Pancreas (tissue), 10 donors: Measurements from ENCODE around the gene LAMA5. TPM values are rescaled to one million over a fixed set of nuclear protein-coding genes. Genes with fewer than 3 reads are reported as not detected.

Experiments used
- ATAC-seq, 4 donors: fragments of 200-7000 bp; cut with Tn5 transposase; one replicate each; pipeline versions ENCODE4 v1.8.0 to v1.9.1; 2020; ENCODE audit warnings: mild to moderate bottlenecking in 4 of 4, moderate library complexity in 4 of 4
- DNase-seq, 6 donors: peaks; one replicate each; pipeline ENCODE4 v3.0.0-alpha.2; 2020
- FAIRE-seq: peaks from 2 replicates; lab custom pipeline; 2012; peaks lifted over from hg19 to GRCh38; lab: Jason Lieb, UNC
- H3K27ac ChIP-seq, 4 donors: fragments of 200-600 bp; sonication (generic); 1 replicate in 3 of 4; 2 replicates in 1 of 4; pipeline versions ENCODE4 v1.5.0 to v1.8.0; 2020
- H3K27me3 ChIP-seq, 4 donors: fragments of 200-600 bp; one replicate each; pipeline ENCODE4 v1.8.0; 2021
- H3K36me3 ChIP-seq, 3 donors: fragments of 200-600 bp; sonication (generic) in 1 of 3; one replicate each; pipeline versions ENCODE4 v1.5.0 to v1.8.0; 2020 to 2021
- H3K4me1 ChIP-seq, 3 donors: fragments of 200-600 bp; one replicate each; pipeline ENCODE4 v1.8.0; 2021
- H3K4me3 ChIP-seq, 4 donors: fragments of 200-600 bp; sonication (generic) in 2 of 4; one replicate each; pipeline versions ENCODE4 v1.5.0 to v1.8.0; 2020 to 2021
- H3K9me3 ChIP-seq, 4 donors: fragments of 200-600 bp; one replicate each; pipeline ENCODE4 v1.8.0; 2021
- WGBS, 2 donors: extraction: QIAGEN DNeasy Blood & Tissue Kit; methylation state at CpG; one replicate each; pipeline ENCODE4 v1.1.7; 2013; 5-methylcytosine and 5-hydroxymethylcytosine counted together
- intact Hi-C, 3 donors: fragments of 100-400 bp; cut with DNase I; formaldehyde crosslinking; loops; one replicate each; pipeline versions ENCODE4 v1.11.1 to v1.14.2; 2022
- polyA plus RNA-seq, 2 donors: library from polyadenylated mRNA; stranded (reverse); fragments of 200-250 nt; gene quantifications; one replicate each; pipeline ENCODE4 v1.2.3, GENCODE V29; 2013
- total RNA-seq, 6 donors: library from RNA; stranded (reverse); fragmentation: NEBNext Ultra II Directional in 4 of 6; extraction: Animal tissue kit (Norgen Biotek cat#: 25700) in 4 of 6; gene quantifications; one replicate each; pipeline versions ENCODE4 v1.2.1 to v1.2.4, GENCODE V29; 2021 to 2023
- TF ChIP-seq, protein P1 (sequence below), 4 donors: fragments of 200-600 bp; sonication (generic) in 3 of 4; IDR thresholded peaks; one replicate each; pipeline versions ENCODE4 v1.5.0 to v1.8.0; 2021; ENCODE audit warnings: antibody characterized with exemption in 4 of 4
- donor health status: healthy with polysubstance abuse.
- donor health status: DM: no; HTN: no; CAD: no; lungs with moderate emphysema.
- donor health status: DM: no; HTN: no; CAD: no.
- donor health status: control.
- donor health status: control.
- donor health status: Bipolar disorder and iron deficiency.
- donor health status: DM: yes; HTN: yes; CAD: no.
- donor health status: DM: no; HTN: no; CAD: no.
- donor health status: DM: no; HTN: no; CAD: no.
- donor health status: DM: yes; HTN: yes; CAD: no.

LAMA5 gene
- total and polyA plus RNA-seq, 8 donors, result 43.6 to 344 (median 62.2) TPM

DNA sequence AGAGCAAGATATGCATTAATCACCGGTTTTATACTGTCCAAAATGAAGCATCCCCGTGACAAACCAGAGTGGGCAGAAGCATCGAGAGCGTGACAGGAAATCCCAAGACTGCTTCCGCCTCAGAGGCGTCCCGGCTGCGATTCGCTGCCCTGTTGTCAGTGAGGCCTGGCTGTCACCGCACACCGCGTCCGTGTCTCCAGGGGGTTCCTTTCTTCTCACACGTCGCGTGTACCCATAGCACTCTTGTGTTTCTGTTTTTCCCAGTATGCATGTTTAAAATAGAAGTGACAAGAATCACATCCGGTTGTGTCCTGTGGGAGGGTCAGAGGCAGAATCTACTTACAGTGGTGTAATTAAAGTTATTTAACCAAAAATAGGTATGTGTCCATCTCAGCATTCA lies 72.6 kb downstream of the LAMA5 start:
- TF ChIP-seq, protein P1, sequence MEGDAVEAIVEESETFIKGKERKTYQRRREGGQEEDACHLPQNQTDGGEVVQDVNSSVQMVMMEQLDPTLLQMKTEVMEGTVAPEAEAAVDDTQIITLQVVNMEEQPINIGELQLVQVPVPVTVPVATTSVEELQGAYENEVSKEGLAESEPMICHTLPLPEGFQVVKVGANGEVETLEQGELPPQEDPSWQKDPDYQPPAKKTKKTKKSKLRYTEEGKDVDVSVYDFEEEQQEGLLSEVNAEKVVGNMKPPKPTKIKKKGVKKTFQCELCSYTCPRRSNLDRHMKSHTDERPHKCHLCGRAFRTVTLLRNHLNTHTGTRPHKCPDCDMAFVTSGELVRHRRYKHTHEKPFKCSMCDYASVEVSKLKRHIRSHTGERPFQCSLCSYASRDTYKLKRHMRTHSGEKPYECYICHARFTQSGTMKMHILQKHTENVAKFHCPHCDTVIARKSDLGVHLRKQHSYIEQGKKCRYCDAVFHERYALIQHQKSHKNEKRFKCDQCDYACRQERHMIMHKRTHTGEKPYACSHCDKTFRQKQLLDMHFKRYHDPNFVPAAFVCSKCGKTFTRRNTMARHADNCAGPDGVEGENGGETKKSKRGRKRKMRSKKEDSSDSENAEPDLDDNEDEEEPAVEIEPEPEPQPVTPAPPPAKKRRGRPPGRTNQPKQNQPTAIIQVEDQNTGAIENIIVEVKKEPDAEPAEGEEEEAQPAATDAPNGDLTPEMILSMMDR (IDR thresholded peaks at IDR 0.05), result no peak
- H3K36me3 ChIP-seq, result peaks cover 4 to 36% (median 9%) of the 10 kb centered on the region in 3 donors
- peaks cover 10 to 16% (median 16%) of the 10 kb centered on the region in 3 donors for H3K4me1 ChIP-seq
- no peak for ATAC-seq
- no peaks in the 10 kb centered on the region for H3K27me3 ChIP-seq
- H3K27ac ChIP-seq, result no peak overlapping the region
- H3K9me3 ChIP-seq, result no peaks in the 10 kb centered on the region
- no peak overlapping the region for H3K4me3 ChIP-seq
- no peak for FAIRE-seq
- DNase-seq, result peak in 1 of 6 donors; percentile 31
- intact Hi-C loops, result no loop called here
- 92 to 93% methylated on average over 17 of the region's 17 CpGs for WGBS, 2 donors

DNA sequence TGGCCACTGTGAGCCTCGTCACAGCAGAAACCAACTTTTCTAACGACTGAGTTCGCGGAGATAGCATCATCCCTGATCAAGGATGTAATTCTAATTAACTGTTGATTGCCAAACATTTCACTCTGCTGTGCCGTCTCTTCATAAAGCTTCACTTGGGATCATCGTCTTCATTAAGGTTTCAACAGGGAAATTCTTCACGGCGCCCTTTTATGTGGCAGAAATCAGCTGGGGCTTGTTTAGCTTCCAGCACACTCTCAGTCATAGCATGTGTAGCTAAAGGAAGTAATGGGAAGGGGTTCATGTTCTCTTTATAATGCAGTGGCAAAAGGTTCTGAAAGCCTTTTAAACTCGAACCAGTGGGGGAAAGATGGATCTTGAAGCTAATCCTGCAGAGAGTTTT lies 73.2 kb downstream of the LAMA5 start:
- ATAC-seq, result no peak
- DNase-seq, result no peak
- H3K4me3 ChIP-seq, result no peak overlapping the region
- 82 to 89% methylated on average over 9 of the region's 9 CpGs for WGBS, 2 donors
- TF ChIP-seq, protein P1 (IDR thresholded peaks at IDR 0.05), result no peak
- no peaks in the 10 kb centered on the region for H3K27me3 ChIP-seq
- no peaks in the 10 kb centered on the region for H3K9me3 ChIP-seq
- H3K4me1 ChIP-seq, result peaks cover 10 to 16% (median 15%) of the 10 kb centered on the region in 3 donors
- intact Hi-C loops, result no loop called here
- H3K27ac ChIP-seq, result no peak overlapping the region
- FAIRE-seq, result no peak
- peaks cover 4 to 42% (median 14%) of the 10 kb centered on the region in 3 donors for H3K36me3 ChIP-seq

DNA sequence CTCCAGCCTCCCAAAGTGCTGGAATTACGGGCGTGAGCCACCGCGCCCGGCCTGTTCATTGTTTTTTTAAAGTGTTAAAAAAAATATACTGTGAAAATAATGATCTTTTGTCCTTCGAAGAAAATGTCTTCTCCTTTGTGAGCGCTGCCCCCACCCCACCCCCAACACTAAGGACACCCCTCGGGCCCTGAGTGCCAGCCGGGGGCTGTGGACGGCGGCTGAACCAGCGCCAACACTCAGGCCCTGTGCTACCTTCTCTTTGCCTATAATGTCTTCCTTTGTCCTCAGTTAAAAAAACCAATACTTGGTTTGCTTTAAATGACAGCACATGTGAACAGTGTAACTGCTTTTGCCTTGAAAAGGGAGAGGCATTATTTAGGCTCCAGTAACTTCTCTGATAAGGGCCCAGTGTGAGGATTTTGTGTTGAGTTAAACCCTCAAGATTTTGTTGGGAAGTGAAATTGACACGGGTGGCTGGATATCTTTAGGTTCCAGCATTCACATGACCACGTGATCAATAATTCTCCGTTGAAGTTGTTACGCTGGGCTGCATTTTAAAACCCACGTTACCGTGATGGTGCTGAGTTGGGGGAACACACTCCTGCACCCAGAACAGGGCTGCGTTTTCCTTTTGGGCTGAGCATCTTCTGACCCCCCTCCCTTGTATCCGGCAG lies 73.9 kb downstream of the LAMA5 start:
- intact Hi-C loops, result no loop called here

DNA sequence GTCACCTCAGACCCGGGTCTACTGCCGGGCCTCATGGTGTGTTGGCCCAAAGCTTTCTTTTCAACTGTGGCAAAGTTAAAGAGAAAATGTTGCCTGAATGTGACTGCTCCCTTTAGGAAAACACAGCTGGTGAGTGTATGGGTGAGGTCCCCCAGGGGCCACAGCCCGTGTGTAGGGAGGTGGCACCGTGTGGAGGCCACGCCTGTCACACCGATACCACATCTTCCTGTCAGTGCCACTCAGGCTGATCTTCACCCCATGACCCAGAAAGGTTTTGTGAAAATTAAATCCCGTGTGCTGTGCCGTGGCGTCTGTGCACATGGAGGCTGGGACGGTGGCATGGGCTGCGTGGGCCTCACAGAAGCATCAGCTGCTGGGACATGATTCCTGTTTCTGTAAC lies 75.0 kb downstream of the LAMA5 start:
- H3K4me3 ChIP-seq, result no peak overlapping the region
- DNase-seq, result peak in 1 of 6 donors; percentile 19
- no peaks in the 10 kb centered on the region for H3K9me3 ChIP-seq
- intact Hi-C loops, result no loop called here
- peaks cover 4 to 50% (median 15%) of the 10 kb centered on the region in 3 donors for H3K36me3 ChIP-seq
- H3K27me3 ChIP-seq, result no peaks in the 10 kb centered on the region
- peaks cover 0 to under 1% (median 0%) of the 10 kb centered on the region in 3 donors for H3K4me1 ChIP-seq
- 93 to 95% methylated on average over 11 of the region's 11 CpGs for WGBS, 2 donors
- TF ChIP-seq, protein P1 (IDR thresholded peaks at IDR 0.05), result no peak
- FAIRE-seq, result no peak
- no peak overlapping the region for H3K27ac ChIP-seq
- ATAC-seq, result no peak

More for the DNA sequence above, 73.9 kb downstream of the LAMA5 start:
- FAIRE-seq, result no peak
- Histone ChIP-seq H3K27me3 (no peaks in the 10 kb centered on the region), H3K4me3 (no peak overlapping the region), H3K4me1 (peaks cover 8 to 10% (median 10%) of the 10 kb centered on the region in 3 donors), H3K36me3 (peaks cover 4 to 44% (median 15%) of the 10 kb centered on the region in 3 donors), H3K9me3 (no peaks in the 10 kb centered on the region), H3K27ac (no peak overlapping the region)
- 82 to 87% methylated on average over 20 of the region's 20 CpGs for WGBS, 2 donors
- TF ChIP-seq, protein P1 (IDR thresholded peaks at IDR 0.05), result no peak
- peak in 1 of 6 donors; percentile 31 for DNase-seq
- no peak for ATAC-seq
